Pancreas (tissue), 10 donors: ENCODE results near the gene AP2S1. TPM values are rescaled to one million over a fixed set of nuclear protein-coding genes. Genes with fewer than 3 reads are reported as not detected.

ENCODE experiments used
- ATAC-seq, 4 donors: fragments of 200-7000 bp; cut with Tn5 transposase; one replicate each; pipeline versions ENCODE4 v1.8.0 to v1.9.1; 2020; ENCODE audit warnings: mild to moderate bottlenecking in 4 of 4, moderate library complexity in 4 of 4
- DNase-seq, 6 donors: peaks; one replicate each; pipeline ENCODE4 v3.0.0-alpha.2; 2020
- FAIRE-seq: peaks from 2 replicates; lab custom pipeline; 2012; peaks lifted over from hg19 to GRCh38; lab: Jason Lieb, UNC
- H3K27ac ChIP-seq, 4 donors: fragments of 200-600 bp; sonication (generic); 1 replicate in 3 of 4; 2 replicates in 1 of 4; pipeline versions ENCODE4 v1.5.0 to v1.8.0; 2020
- H3K27me3 ChIP-seq, 4 donors: fragments of 200-600 bp; one replicate each; pipeline ENCODE4 v1.8.0; 2021
- H3K36me3 ChIP-seq, 3 donors: fragments of 200-600 bp; sonication (generic) in 1 of 3; one replicate each; pipeline versions ENCODE4 v1.5.0 to v1.8.0; 2020 to 2021
- H3K4me1 ChIP-seq, 3 donors: fragments of 200-600 bp; one replicate each; pipeline ENCODE4 v1.8.0; 2021
- H3K4me3 ChIP-seq, 4 donors: fragments of 200-600 bp; sonication (generic) in 2 of 4; one replicate each; pipeline versions ENCODE4 v1.5.0 to v1.8.0; 2020 to 2021
- H3K9me3 ChIP-seq, 4 donors: fragments of 200-600 bp; one replicate each; pipeline ENCODE4 v1.8.0; 2021
- WGBS, 2 donors: extraction: QIAGEN DNeasy Blood & Tissue Kit; methylation state at CpG; one replicate each; pipeline ENCODE4 v1.1.7; 2013; 5-methylcytosine and 5-hydroxymethylcytosine counted together
- intact Hi-C, 3 donors: fragments of 100-400 bp; cut with DNase I; formaldehyde crosslinking; loops; one replicate each; pipeline versions ENCODE4 v1.11.1 to v1.14.2; 2022
- polyA plus RNA-seq, 2 donors: library from polyadenylated mRNA; stranded (reverse); fragments of 200-250 nt; gene quantifications; one replicate each; pipeline ENCODE4 v1.2.3, GENCODE V29; 2013
- total RNA-seq, 6 donors: library from RNA; stranded (reverse); fragmentation: NEBNext Ultra II Directional in 4 of 6; extraction: Animal tissue kit (Norgen Biotek cat#: 25700) in 4 of 6; gene quantifications; one replicate each; pipeline versions ENCODE4 v1.2.1 to v1.2.4, GENCODE V29; 2021 to 2023
- TF ChIP-seq, protein P1 (sequence below), 4 donors: fragments of 200-600 bp; sonication (generic) in 3 of 4; IDR thresholded peaks; one replicate each; pipeline versions ENCODE4 v1.5.0 to v1.8.0; 2021; ENCODE audit warnings: antibody characterized with exemption in 4 of 4
- donor health status: healthy with polysubstance abuse.
- donor health status: DM: no; HTN: no; CAD: no; lungs with moderate emphysema.
- donor health status: DM: no; HTN: no; CAD: no.
- donor health status: control.
- donor health status: control.
- donor health status: Bipolar disorder and iron deficiency.
- donor health status: DM: yes; HTN: yes; CAD: no.
- donor health status: DM: no; HTN: no; CAD: no.
- donor health status: DM: no; HTN: no; CAD: no.
- donor health status: DM: yes; HTN: yes; CAD: no.

AP2S1 gene
- total and polyA plus RNA-seq, 8 donors, result 34.5 to 50.9 (median 43.3) TPM

DNA sequence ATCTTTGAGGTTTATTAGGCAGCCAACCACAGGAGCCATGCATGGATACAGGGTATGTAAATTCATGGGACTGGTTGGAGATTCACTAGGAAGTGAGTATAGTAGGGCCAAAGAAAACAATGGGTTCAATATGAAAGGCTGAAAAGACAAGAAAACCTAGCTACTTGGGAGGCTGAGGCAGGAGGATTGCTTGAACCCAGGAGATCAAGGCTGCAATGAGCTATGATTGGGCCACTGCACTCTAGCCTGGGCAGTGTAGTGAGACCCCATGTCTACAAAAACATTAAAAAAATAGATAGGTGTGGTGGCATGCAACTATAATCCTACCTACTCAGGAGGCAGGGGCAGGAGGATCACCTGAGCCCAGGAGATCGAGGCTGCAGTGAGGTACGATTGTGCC lies 51.9 kb downstream of the AP2S1 start:
- TF ChIP-seq, protein P1, sequence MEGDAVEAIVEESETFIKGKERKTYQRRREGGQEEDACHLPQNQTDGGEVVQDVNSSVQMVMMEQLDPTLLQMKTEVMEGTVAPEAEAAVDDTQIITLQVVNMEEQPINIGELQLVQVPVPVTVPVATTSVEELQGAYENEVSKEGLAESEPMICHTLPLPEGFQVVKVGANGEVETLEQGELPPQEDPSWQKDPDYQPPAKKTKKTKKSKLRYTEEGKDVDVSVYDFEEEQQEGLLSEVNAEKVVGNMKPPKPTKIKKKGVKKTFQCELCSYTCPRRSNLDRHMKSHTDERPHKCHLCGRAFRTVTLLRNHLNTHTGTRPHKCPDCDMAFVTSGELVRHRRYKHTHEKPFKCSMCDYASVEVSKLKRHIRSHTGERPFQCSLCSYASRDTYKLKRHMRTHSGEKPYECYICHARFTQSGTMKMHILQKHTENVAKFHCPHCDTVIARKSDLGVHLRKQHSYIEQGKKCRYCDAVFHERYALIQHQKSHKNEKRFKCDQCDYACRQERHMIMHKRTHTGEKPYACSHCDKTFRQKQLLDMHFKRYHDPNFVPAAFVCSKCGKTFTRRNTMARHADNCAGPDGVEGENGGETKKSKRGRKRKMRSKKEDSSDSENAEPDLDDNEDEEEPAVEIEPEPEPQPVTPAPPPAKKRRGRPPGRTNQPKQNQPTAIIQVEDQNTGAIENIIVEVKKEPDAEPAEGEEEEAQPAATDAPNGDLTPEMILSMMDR (IDR thresholded peaks at IDR 0.05), result no peak
- ATAC-seq, result no peak
- 85 to 95% methylated on average over 2 of the region's 2 CpGs for WGBS, 2 donors
- Histone ChIP-seq H3K36me3 (no peaks in the 10 kb centered on the region), H3K4me1 (no peaks in the 10 kb centered on the region), H3K9me3 (no peaks in the 10 kb centered on the region), H3K4me3 (no peak overlapping the region), H3K27ac (no peak overlapping the region), H3K27me3 (no peaks in the 10 kb centered on the region)
- FAIRE-seq, result no peak
- DNase-seq, result no peak
- intact Hi-C loops, result no loop called here

- H3K4me3 ChIP-seq, result no peak overlapping the region
- WGBS, 2 donors, result 90 to 96% methylated on average over 1 of the region's 1 CpG
- intact Hi-C loops, result no loop called here
- H3K4me1 ChIP-seq, result no peaks in the 10 kb centered on the region
- H3K27ac ChIP-seq, result no peak overlapping the region
- no peaks in the 10 kb centered on the region for H3K9me3 ChIP-seq
- FAIRE-seq (no peak), DNase-seq (no peak), ATAC-seq (no peak)
- no peaks in the 10 kb centered on the region for H3K27me3 ChIP-seq
- TF ChIP-seq, protein P1 (IDR thresholded peaks at IDR 0.05), result no peak
- H3K36me3 ChIP-seq, result no peaks in the 10 kb centered on the region
These were observed 52.8 kb downstream of the AP2S1 start for GRCh38 chr19:46797881-46798280.

- ATAC-seq (no peak), FAIRE-seq (no peak), DNase-seq (no peak)
- Histone ChIP-seq H3K27me3 (no peaks in the 10 kb centered on the region), H3K36me3 (no peaks in the 10 kb centered on the region), H3K27ac (no peak overlapping the region), H3K9me3 (no peaks in the 10 kb centered on the region), H3K4me3 (no peak overlapping the region), H3K4me1 (peaks cover 0 to 4% (median 0%) of the 10 kb centered on the region in 3 donors)
- TF ChIP-seq, protein P1 (IDR thresholded peaks at IDR 0.05), result no peak
- intact Hi-C loops, result no loop called here
- 74 to 85% methylated on average over 5 of the region's 5 CpGs for WGBS, 2 donors
These were observed 58.7 kb downstream of the AP2S1 start for GRCh38 chr19:46791944-46792343.

GRCh38 chr19:46789371-46789770 lies 61.3 kb downstream of the AP2S1 start:
- intact Hi-C loops, result no loop called here
- TF ChIP-seq, protein P1 (IDR thresholded peaks at IDR 0.05), result no peak
- Histone ChIP-seq H3K4me1 (peaks cover 3 to 4% (median 3%) of the 10 kb centered on the region in 3 donors), H3K27ac (no peak overlapping the region), H3K36me3 (no peaks in the 10 kb centered on the region), H3K9me3 (no peaks in the 10 kb centered on the region), H3K4me3 (no peak overlapping the region), H3K27me3 (no peaks in the 10 kb centered on the region)
- WGBS, 2 donors, result 76 to 90% methylated on average over 8 of the region's 8 CpGs
- DNase-seq, result no peak
- no peak for FAIRE-seq
- no peak for ATAC-seq

DNA sequence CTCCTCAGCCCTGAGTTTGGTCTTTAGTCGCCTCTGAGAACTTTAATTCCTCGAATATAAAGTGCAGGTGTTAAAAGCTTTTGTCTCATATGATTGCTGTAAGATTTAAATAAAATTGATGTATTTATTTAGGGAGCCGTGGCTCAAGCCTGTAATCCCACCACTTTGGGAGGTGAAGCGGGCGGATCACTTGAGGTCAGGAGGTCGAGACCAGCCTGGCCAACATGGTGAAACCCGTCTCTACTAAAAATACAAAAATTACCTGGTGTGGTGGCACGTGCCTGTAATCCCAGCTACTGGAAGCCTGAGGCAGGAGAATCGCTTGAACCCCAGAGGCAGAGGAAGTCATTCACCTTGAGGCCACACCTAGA lies 61.7 kb downstream of the AP2S1 start:
- H3K4me3 ChIP-seq, result no peak overlapping the region
- intact Hi-C loops, result no loop called here
- TF ChIP-seq, protein P1 (IDR thresholded peaks at IDR 0.05), result no peak
- H3K9me3 ChIP-seq, result no peaks in the 10 kb centered on the region
- H3K27me3 ChIP-seq, result no peaks in the 10 kb centered on the region
- FAIRE-seq (no peak), ATAC-seq (no peak), DNase-seq (no peak)
- peaks cover 3 to 6% (median 4%) of the 10 kb centered on the region in 3 donors for H3K4me1 ChIP-seq
- 53% methylated on average over 9 of the region's 9 CpGs for WGBS, 2 donors
- H3K27ac ChIP-seq, result no peak overlapping the region
- H3K36me3 ChIP-seq, result no peaks in the 10 kb centered on the region
